ENCODE results near the gene CARMIL1. TPM values are rescaled to one million over a fixed set of nuclear protein-coding genes. Genes with fewer than 3 reads are reported as not detected.
A peak's percentile ranks its signal among the peaks of the same experiment; 100 is the strongest.

The CARMIL1 gene
- total and polyA plus RNA-seq, 8 donors, result 5.9 to 9.4 (median 7.8) TPM

GRCh38 chr6:25504661-25505060 is 225.5 kb downstream of the CARMIL1 start:
- 91 to 97% methylated on average over 4 of the region's 4 CpGs for WGBS, 2 donors
- FAIRE-seq (no peak), ATAC-seq (no peak), DNase-seq (no peak)
- peaks cover 0 to 4% (median 0%) of the 10 kb centered on the region in 3 donors for H3K4me1 ChIP-seq
- H3K27ac ChIP-seq, result no peak overlapping the region
- no peaks in the 10 kb centered on the region for H3K36me3 ChIP-seq
- TF ChIP-seq, protein P1, sequence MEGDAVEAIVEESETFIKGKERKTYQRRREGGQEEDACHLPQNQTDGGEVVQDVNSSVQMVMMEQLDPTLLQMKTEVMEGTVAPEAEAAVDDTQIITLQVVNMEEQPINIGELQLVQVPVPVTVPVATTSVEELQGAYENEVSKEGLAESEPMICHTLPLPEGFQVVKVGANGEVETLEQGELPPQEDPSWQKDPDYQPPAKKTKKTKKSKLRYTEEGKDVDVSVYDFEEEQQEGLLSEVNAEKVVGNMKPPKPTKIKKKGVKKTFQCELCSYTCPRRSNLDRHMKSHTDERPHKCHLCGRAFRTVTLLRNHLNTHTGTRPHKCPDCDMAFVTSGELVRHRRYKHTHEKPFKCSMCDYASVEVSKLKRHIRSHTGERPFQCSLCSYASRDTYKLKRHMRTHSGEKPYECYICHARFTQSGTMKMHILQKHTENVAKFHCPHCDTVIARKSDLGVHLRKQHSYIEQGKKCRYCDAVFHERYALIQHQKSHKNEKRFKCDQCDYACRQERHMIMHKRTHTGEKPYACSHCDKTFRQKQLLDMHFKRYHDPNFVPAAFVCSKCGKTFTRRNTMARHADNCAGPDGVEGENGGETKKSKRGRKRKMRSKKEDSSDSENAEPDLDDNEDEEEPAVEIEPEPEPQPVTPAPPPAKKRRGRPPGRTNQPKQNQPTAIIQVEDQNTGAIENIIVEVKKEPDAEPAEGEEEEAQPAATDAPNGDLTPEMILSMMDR (IDR thresholded peaks at IDR 0.05), result no peak
- H3K4me3 ChIP-seq, result no peak overlapping the region
- no peaks in the 10 kb centered on the region for H3K9me3 ChIP-seq
- intact Hi-C loops (cut with DNase I), result no loop called here
- H3K27me3 ChIP-seq, result no peaks in the 10 kb centered on the region

DNA sequence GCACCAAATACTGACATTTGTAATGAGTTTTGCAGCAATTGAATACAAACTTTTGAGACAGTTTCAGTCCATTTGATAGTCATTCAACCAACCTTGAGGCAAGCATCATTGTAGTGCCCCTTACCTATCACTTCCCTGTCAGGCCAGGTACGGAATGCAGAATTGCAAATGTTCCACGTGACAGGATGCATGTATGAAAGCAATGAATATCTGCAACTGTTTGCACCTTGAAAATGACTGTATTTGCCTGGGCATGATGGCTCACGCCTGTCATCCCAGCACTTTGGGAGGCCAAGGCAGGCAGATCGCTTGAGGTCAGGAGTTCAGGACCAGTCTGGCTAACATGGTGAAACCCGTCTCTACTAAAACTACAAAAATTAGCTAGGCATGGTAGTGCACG is 226.8 kb downstream of the CARMIL1 start:
- no peak for FAIRE-seq
- no peaks in the 10 kb centered on the region for H3K36me3 ChIP-seq
- WGBS, 2 donors, result 72 to 97% methylated on average over 6 of the region's 6 CpGs

GRCh38 chr6:25508051-25508450 is 228.9 kb downstream of the CARMIL1 start:
- FAIRE-seq, result no peak
- intact Hi-C loops (cut with DNase I), result no loop called here
- peaks cover 0 to 4% (median 0%) of the 10 kb centered on the region in 3 donors for H3K4me1 ChIP-seq
- DNase-seq, result peak in 4 of 6 donors; percentile 19 to 57 (median 32)
- WGBS, 2 donors, result 34 to 50% methylated on average over 3 of the region's 3 CpGs
- no peaks in the 10 kb centered on the region for H3K36me3 ChIP-seq
- TF ChIP-seq, protein P1 (IDR thresholded peaks at IDR 0.05), result no peak
- H3K27me3 ChIP-seq, result no peaks in the 10 kb centered on the region
- ATAC-seq, result peak; percentile 72 to 97 (median 90)
- no peak overlapping the region for H3K27ac ChIP-seq
- H3K4me3 ChIP-seq, result no peak overlapping the region
- H3K9me3 ChIP-seq, result no peaks in the 10 kb centered on the region

More for the DNA sequence above, 226.8 kb downstream of the CARMIL1 start:
- no peak for DNase-seq
- H3K27me3 ChIP-seq, result no peaks in the 10 kb centered on the region
- H3K4me1 ChIP-seq, result peaks cover 0 to 4% (median 0%) of the 10 kb centered on the region in 3 donors
- ATAC-seq, result no peak
- intact Hi-C loops (cut with DNase I), result no loop called here
- TF ChIP-seq, protein P1 (IDR thresholded peaks at IDR 0.05), result no peak
- no peak overlapping the region for H3K27ac ChIP-seq
- no peaks in the 10 kb centered on the region for H3K9me3 ChIP-seq
- H3K4me3 ChIP-seq, result no peak overlapping the region

DNA sequence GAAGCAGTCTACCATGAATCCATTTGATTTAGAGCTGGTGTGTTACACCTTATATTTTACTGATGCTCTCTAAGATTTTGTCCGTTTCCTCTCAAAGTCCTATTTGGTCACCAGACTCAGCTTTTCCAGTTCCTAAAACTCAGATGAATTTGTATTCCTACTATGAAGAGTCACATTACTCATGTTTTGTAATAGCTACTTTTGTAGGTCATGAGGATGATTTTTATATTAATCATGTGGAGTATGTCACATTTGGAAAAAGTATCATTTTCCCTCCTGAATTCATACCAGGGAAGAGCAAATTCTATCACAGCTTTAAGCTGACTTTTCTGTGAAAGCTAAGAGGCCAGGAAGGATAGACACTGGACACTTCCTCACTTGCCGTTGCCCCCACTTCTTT is 232.2 kb downstream of the CARMIL1 start:
- TF ChIP-seq, protein P1 (IDR thresholded peaks at IDR 0.05), result no peak
- no peak for DNase-seq
- no peak overlapping the region for H3K4me3 ChIP-seq
- H3K9me3 ChIP-seq, result no peaks in the 10 kb centered on the region
- no peak overlapping the region for H3K27ac ChIP-seq
- intact Hi-C loops (cut with DNase I), result no loop called here
- WGBS, 2 donors, result 48 to 95% methylated on average over 2 of the region's 2 CpGs
- peaks cover 0 to 4% (median under 1%) of the 10 kb centered on the region in 3 donors for H3K4me1 ChIP-seq
- no peaks in the 10 kb centered on the region for H3K36me3 ChIP-seq
- no peaks in the 10 kb centered on the region for H3K27me3 ChIP-seq
- no peak for ATAC-seq
- FAIRE-seq, result no peak

- no peak for FAIRE-seq
- TF ChIP-seq, protein P1 (IDR thresholded peaks at IDR 0.05), result no peak
Measured at GRCh38 chr6:25512560-25512959, 233.4 kb downstream of the CARMIL1 start.

More at GRCh38 chr6:25512560-25512959, 233.4 kb downstream of the CARMIL1 start:
- Histone ChIP-seq H3K27me3 (no peaks in the 10 kb centered on the region), H3K27ac (no peak overlapping the region), H3K9me3 (no peaks in the 10 kb centered on the region), H3K4me1 (peaks cover 0 to 6% (median 4%) of the 10 kb centered on the region in 3 donors), H3K36me3 (no peaks in the 10 kb centered on the region), H3K4me3 (no peak overlapping the region)
- intact Hi-C loops (cut with DNase I), result no loop called here
- DNase-seq (no peak), ATAC-seq (no peak)

All from pancreas (tissue), 10 donors.